Fibroblast of skin of right biceps (primary cell): ENCODE measurements around the gene RSBN1L.

Experiments
- DNase-seq: peaks from one replicate; pipeline ENCODE4 v3.0.0-alpha.2; 2013

Gene RSBN1L

DNA sequence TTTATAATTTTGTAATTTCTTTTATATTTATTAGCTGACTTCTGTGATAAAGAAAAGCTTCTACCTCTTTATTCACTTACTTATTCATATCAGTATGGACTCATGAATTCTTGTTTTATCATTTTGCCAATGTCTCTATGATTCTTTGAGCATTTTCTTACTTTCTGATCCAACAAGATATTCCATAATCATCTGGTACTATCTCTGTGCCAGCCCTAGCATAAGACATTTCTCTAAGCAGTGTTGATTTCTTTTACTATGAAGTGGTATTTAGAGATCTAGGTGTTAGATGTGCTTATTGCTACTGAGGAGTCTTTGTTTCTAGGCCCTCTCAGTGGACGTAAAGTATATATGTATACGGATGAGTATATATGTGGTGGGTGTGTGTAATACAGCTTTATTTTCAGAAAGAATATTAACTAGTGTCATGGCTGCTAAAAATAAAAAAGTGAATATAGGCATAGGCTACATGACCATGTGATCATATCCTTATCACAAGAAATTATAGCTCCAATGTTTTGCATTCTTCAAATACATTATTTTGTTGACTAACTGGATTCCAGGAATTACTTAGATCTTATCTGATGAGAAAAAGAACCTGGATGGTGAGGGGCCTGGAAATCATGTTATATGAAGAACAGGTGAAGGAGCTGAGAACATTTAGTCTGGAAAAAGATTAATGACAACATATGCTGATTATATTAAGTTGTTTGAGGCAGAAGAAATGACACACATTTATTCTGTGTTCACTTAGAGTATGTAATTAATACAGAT, 115.4 kb downstream of the RSBN1L start:
- peak; percentile 62 for DNase-seq

DNA sequence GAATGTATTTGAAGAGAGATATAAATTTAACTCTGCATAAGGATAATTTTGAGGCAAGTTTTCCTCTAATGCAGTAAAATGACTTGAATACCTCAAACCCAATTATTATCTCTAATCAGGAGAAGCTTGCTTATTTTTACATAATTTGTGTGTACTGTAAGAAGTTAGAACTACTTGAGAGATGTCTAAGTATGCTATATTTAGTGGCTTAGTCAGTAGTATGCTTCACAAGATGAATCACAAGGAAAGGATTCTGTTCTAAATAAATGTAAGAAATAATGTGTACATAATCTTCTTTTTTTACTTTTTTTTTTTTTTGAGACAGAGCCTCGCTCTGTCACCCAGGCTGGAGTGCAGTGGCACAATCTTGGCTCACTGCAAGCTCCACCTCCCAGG, 116.0 kb downstream of the RSBN1L start:
- DNase-seq = peak; percentile 86

DNA sequence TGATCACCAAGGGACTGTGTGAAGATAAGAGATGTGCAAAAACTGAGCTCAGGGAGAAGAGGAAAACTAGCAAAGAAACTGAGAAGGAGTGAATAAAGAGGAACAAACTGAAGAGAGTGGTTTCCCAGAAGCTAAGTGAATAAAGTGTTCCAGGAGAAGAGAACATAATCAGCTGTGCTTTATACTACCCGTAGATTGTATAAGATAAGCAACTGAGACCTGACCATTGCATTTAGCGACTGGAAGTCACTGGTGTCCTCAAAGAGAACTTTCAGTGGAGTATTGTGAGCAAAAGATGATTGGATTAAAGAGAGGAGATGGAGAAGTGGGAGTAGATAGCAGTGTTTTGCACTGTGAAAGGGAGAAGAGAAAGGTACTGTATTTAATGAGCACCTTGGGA, 116.9 kb downstream of the RSBN1L start:
- no peak for DNase-seq

DNA sequence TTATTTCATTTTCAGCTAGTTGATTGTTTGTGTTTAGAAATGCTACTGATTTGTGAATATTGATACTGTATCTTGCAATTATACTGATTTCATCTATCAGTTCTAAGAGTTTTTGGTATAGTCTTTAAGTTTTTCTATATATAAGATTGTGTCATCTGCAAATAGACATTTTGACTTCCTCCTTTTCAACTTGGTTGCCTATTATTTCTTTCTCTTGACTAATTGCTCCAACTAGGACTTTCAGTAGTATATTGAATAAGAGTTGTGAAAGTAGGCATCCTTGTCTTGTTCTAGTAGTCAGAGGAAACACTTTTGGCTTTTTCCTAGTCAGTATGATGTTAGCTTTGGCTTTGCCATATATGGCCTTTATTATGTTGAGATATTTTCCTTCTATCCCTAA, 122.8 kb downstream of the RSBN1L start:
- no peak for DNase-seq

DNA sequence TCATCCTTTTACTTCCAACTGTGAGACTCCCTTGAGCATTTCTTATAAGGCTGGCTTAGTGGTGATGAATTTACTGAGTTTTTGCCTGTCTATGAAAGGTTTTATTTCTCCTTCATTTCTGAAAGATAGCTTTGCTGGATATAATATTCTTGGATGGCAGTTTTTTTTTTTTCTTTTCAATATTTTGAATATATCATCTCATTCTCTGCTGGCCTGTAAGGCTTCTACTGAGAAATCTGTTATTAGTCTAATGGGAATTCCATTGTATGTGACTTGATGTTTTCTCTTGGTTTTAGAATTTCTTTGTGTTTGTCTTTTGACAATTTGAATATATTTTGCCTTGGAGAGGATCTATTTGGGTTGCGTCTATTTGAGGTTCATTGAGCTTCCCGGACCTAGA, 124.7 kb downstream of the RSBN1L start:
- DNase-seq = no peak

DNA sequence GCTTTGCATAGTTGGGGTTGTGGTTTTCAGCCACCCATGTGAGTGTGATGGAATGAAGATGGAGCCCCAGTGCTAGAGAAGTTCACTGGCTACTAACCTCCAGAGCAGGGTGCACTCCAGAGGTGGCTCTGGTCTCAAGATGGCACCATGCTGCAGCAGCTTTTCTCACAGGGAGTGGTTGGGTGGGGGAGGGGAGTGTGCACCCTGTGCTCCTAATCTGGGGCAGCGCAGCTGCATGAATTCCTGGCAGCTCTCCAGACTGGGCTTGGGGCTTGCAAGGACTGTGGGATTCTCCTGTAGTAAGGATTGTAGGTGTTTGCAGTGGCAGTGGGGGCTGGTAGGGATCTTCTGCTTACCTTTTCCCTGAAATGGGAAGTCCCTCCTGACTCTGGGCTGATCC, 126.0 kb downstream of the RSBN1L start:
- no peak for DNase-seq

DNA sequence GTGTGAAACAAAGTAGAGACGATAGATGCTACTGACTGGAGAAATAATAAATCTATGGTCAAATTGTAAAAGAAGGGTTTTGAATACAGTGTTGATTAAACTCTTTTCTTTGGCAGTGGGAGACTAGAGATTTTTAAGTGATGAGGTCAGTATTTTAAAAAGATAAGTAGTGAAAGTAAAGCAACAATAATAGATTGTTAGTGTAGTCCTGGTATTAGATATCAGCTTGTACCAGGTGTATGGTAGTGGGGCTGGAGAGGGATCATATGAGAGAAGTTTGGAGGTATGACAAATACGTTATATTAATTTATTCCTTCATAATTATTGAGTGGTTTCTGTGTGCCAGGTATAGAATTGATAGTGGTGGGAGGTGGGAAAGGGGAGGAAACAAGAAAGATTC, 127.5 kb downstream of the RSBN1L start:
- DNase-seq = no peak

DNA sequence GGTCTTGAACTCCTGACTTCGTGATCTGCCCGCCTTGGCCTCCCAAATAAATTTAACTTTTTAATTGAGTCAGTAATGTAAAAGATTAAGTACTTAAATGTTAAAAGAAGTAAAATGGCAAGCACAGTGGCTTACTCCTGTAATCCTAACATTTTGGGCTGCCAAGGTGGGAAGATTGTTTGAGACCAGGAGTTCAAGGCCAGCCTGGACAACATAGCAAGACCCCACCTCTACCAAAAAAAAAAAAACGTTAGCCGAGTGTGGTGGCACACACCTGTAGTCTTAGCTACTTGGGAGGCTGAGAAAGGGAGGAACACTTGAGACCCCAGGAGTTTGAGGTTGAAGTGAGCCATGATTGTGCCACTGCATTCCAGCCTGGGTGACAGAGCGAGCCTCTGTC, 128.4 kb downstream of the RSBN1L start:
- DNase-seq = no peak

DNA sequence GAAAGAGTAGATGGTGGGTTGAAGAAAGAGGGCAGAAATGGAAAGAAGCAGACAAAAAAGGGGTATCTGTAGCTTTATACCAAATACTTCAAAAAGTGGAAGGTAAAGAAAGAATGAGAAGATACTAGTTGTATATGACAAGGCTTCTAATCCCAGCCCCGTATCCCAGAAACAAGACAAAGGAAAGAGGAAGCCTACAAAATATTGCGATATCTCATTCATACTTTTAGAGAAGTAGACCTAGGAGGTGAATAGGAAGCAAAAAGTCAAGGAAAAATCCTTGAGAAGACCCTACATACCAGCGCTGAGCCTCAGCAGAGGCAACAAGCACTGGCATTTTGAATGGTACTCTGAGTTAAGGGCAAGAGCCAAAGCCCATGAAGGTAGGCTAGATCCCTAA, 128.9 kb downstream of the RSBN1L start:
- no peak for DNase-seq

DNA sequence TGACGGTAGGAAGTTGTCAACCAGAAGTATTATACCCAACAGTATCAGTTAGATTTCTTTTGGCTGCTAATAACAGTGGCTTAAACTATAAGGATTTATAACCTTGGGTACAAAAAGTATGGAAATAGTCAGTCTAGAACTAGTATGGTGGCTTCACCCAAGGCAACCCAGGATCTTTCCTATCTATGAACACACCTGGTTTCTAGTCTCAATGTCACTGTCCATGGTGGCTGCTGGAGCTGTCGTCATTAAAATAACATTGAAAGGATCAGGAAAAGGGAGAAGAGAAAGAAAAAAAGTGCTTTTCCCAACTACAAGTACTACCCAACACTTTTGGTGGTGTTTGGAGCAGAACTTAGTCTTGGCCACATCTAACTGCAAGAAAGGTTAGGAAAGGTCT, 130.0 kb downstream of the RSBN1L start:
- no peak for DNase-seq

DNA sequence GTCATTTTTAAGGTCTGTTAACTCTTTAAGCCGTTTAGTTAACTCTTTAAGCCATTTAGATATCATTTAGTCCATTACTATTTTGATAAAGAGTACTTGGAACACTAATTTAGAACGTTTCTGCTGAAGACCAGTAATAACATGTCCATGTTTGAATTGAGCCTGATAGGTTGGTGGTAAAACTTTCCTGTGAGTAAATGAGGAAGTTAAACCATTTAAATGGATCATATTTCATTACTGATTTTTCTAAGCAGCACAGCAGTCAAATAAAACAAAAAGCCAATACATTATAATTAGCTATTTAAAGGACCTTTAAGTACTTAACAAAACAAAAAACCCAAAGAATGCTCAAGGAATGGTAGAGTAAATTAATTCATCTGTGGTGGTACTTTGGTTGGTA, 131.7 kb downstream of the RSBN1L start:
- no peak for DNase-seq

DNA sequence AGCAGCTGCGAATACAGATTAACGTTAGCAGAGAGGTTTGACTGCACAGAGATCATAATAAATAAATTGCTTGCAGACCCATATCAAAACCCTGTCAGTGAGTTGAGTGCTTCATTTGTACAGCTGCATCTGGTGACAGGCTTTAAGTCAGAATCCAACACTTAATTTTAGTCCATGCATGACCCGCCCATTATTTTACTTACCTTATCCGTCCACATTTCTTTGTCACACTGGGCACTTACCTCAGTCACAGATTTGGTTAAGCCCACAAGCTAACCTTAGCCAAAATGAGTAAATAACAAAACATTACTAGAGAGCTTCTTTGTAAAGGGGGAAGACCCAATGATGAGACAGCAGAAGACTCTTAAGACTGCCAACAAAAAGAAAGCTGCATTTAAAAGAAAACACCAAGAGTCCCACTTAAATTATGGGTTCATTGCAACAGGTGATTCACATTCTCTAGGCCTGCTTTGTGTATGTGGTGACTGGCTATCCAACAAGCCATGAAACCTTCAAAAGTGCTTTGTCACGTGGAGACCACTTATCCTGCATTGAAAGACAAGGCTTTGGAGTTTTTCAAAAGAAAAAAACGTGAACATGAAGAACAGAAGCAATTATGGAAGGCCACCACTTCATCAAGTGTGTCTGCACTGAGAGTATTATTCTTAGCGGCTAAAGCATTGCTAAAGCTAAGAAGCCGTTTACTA, 134.5 kb downstream of the RSBN1L start:
- DNase-seq = no peak

DNA sequence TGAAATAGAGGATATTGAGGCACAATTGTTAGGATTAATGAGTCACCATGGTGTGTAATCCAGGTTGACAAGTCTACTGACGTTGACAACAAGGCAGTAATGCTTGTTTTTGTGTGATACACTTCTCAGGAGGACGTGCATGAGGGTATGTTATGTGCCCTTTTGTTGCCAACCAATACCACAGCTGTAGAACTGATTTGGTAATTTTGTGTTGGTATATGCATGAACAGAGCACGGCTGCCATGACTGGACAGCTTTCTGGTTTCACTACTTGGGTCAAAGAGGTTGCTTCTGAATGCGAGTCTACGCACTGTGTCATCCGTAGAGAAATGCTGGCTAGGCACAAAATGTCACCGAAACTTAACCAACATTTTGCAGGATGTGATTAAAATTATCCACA, 135.2 kb downstream of the RSBN1L start:
- no peak for DNase-seq

DNA sequence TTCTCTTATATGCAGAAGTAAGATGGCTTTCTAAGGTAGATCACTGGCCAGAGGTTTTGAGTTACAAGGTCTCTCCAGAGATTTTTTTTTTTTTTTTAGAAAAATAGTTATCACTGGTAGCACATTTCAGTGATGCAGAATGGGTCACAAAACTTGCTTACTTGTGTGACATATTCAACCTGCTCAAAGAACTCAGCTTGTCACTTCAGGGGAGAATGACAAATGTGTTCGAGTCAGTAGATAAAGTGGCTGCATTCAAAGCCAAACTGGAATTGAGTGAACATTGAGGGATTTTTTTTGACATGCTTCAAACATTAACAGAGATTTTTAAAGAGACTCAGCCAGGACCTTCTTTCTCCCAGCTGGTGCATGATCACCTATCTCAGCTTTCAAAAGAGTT, 135.7 kb downstream of the RSBN1L start:
- DNase-seq = no peak
